Measurements from ENCODE around the gene MYL7. TPM values are rescaled to one million over a fixed set of nuclear protein-coding genes. Genes with fewer than 3 reads are reported as not detected.

MYL7 gene
- total and polyA plus RNA-seq, 2 donors (not counting 3 experiments of a cell fraction or from before 2014, with no cell fraction given): not detected

DNA sequence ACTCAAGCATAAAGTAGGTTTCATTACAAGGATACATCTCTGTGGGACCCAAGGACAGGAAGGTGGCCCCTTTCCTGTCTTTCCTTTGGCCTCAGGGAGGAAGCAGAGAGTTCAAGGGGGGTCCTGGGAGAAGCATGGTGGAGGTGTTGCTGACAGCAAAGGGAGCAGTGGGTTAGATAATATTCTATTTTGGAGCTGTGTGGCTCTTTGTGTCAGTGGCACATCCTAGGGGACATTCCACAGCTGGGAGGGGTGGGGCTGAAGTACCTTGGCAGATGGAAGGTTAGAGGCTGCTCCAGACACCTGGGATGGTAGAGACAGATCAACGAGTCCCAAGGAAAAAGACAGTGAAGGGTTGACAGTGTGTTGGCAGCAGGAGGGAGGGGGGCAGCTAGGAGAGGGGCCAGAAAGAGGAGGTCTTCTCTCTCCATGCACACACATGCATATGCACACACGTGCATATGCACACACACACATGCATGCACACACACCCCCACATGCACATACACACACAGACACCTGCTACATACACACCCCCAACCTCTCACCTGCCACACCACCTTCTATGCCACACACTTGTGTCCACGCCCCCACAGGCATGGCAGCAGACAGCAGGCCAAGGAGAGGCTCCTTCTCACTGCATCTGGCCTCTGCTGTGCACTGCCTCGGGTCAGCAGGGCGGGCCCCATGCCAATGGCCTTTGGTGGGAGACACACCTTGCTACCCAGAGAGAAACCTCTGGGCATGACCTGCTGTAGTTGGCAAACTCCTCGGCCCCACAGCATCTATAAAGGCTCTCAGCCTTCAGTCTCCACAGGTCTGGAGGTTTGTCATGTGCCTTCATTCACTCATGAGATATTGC is 12.2 kb downstream of the MYL7 start:
- intact Hi-C loops (cut with micrococcal nuclease): no loop called here

More for the DNA sequence above, 12.2 kb downstream of the MYL7 start:
- Histone ChIP-seq H3K9ac (replicated peaks; ENCODE audit: extremely low read depth, insufficient read depth, low read length) (no peak overlapping the region), H4K20me1 (replicated peaks; ENCODE audit: control insufficient read depth, extremely low read depth, insufficient read depth, low read length) (no peaks in the 10 kb centered on the region), H3K27ac (ENCODE audit: insufficient read depth, low read depth, low read length) (no peak overlapping the region), H3K4me1 (ENCODE audit: control insufficient read depth, extremely low read depth, insufficient read depth, low read length) (peaks cover 3% of the 10 kb centered on the region), H2AFZ (ENCODE audit: low read depth, low read length) (no peak overlapping the region), H3K79me2 (ENCODE audit: control insufficient read depth, insufficient read depth, low read length) (no peaks in the 10 kb centered on the region), H3K36me3 (ENCODE audit: control insufficient read depth in 2 of 2, extremely low read depth in 1 of 2, insufficient read depth in 2 of 2, low read length in 2 of 2) (no peaks in the 10 kb centered on the region), H3K4me3 (replicated peaks in 1 of 3; ENCODE audit: insufficient read depth in 1 of 3, low read depth in 1 of 3, low read length in 3 of 3) (no peak overlapping the region), H3K27me3 (ENCODE audit: control insufficient read depth in 2 of 2, insufficient read depth in 2 of 2, low read length in 2 of 2) (peaks cover 0 to 1% of the 10 kb centered on the region in 2 experiments), H3K4me2 (ENCODE audit: insufficient read depth, low read length) (no peak overlapping the region), H3K9me3 (replicated peaks; ENCODE audit: control insufficient read depth, insufficient read depth, low read length) (no peaks in the 10 kb centered on the region), H3K9me1 (replicated peaks; ENCODE audit: control insufficient read depth, extremely low read depth, insufficient read depth, low read length) (no peaks in the 10 kb centered on the region)
- DNase-seq (ENCODE audit: low read depth, low spot score) (no peak), FAIRE-seq (no peak)
- dilution Hi-C loops (cut with MboI; ENCODE audit: extremely low pct_ligation_motif_present, low sequenced_read_pairs): no loop called here
- no TSS peak for BruUV-seq (replicated peaks)
- CTCF ChIA-PET: no interaction called here
- TF ChIP-seq FOS (IDR thresholded peaks at IDR 0.05; ENCODE audit: borderline replicate concordance, insufficient read depth, low read length) (no peak), POLR2A (IDR thresholded peaks at IDR 0.05; ENCODE audit: low read depth, low read length) (no peak), GATA2 (IDR thresholded peaks at IDR 0.05; ENCODE audit: insufficient read depth, insufficient read length, low read depth, low read length) (no peak), MYC (IDR thresholded peaks at IDR 0.05; ENCODE audit: low read depth, low read length) (no peak)
- TF ChIP-seq, protein P1, sequence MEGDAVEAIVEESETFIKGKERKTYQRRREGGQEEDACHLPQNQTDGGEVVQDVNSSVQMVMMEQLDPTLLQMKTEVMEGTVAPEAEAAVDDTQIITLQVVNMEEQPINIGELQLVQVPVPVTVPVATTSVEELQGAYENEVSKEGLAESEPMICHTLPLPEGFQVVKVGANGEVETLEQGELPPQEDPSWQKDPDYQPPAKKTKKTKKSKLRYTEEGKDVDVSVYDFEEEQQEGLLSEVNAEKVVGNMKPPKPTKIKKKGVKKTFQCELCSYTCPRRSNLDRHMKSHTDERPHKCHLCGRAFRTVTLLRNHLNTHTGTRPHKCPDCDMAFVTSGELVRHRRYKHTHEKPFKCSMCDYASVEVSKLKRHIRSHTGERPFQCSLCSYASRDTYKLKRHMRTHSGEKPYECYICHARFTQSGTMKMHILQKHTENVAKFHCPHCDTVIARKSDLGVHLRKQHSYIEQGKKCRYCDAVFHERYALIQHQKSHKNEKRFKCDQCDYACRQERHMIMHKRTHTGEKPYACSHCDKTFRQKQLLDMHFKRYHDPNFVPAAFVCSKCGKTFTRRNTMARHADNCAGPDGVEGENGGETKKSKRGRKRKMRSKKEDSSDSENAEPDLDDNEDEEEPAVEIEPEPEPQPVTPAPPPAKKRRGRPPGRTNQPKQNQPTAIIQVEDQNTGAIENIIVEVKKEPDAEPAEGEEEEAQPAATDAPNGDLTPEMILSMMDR (IDR thresholded peaks at IDR 0.05; ENCODE audit: extremely low read depth in 1 of 2, insufficient read depth in 1 of 2, low read depth in 1 of 2, low read length in 2 of 2): no peak
- POLR2A ChIA-PET: no interaction called here

Data from endothelial cell of umbilical vein (primary cell).